HL-60/S4 treated with retinoic acid at 250 ng/mL for 4 days and 3 days (cell line): ENCODE measurements around the gene CHIC2.

Source experiments
- in situ Hi-C: fragments of 300-500 bp; cut with MboI; formaldehyde crosslinking; loops from 2 replicates; pipeline ENCODE4 v1.7.0; 2022; ENCODE audit warnings: low sequenced_read_pairs

CHIC2 gene

GRCh38 chr4:54011201-54011600 lies 53.2 kb downstream of the CHIC2 start:
- in situ Hi-C loops = no loop called here

- in situ Hi-C loops = no loop called here
Measured at GRCh38 chr4:54006755-54007154, 57.6 kb downstream of the CHIC2 start.

DNA sequence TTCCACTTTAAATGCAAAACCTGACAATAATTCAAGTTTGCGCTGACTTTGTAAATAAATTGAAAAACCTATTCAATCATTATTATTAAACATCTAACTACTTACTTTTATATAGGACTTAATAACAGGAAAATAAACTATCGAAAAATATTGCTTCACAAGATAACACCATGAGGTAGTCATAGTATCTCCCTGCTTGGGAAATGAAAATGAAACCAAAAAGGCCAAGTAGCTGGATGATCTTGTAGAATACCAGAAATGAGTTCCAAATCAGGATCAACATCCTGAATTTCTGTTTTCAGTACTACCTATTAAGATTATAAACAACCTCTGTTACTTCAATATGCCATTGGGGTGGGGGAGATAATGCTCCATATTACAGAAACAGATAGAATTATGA lies 58.9 kb downstream of the CHIC2 start:
- in situ Hi-C loops = no loop called here

- in situ Hi-C loops = no loop called here
Measured at GRCh38 chr4:54004463-54004862, 59.9 kb downstream of the CHIC2 start.

GRCh38 chr4:54001668-54002365 lies 62.6 kb downstream of the CHIC2 start:
- in situ Hi-C loops = no loop called here

GRCh38 chr4:53997898-53998297 lies 66.5 kb downstream of the CHIC2 start:
- in situ Hi-C loops = no loop called here

GRCh38 chr4:53994382-53995102 lies 69.9 kb downstream of the CHIC2 start:
- in situ Hi-C loops = no loop called here

GRCh38 chr4:53992785-53993184 lies 71.6 kb downstream of the CHIC2 start:
- in situ Hi-C loops = no loop called here

GRCh38 chr4:53991821-53992220 lies 72.6 kb downstream of the CHIC2 start:
- in situ Hi-C loops = no loop called here

- in situ Hi-C loops = no loop called here
Measured at GRCh38 chr4:53990641-53991040, 73.8 kb downstream of the CHIC2 start.

DNA sequence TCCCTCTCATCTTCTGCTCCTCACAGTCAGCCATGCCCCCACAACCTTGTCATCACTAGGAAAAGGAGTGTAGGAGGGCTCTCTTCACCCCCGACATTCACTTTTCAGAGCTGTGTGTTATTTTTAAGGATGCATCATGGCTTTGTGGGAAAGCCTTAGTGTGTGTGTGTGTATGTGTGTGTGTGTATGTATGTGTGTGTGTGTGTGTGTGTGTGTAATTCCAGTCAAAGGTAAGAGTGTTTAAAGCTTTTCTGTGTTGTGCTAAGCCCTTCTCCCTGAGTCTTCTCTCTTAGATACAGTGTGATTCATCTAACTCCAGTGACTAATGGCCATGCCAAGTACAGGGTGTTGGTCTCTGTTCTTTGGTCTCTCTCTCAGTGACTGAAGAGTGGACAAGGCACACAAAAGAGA lies 76.6 kb downstream of the CHIC2 start:
- in situ Hi-C loops = no loop called here

DNA sequence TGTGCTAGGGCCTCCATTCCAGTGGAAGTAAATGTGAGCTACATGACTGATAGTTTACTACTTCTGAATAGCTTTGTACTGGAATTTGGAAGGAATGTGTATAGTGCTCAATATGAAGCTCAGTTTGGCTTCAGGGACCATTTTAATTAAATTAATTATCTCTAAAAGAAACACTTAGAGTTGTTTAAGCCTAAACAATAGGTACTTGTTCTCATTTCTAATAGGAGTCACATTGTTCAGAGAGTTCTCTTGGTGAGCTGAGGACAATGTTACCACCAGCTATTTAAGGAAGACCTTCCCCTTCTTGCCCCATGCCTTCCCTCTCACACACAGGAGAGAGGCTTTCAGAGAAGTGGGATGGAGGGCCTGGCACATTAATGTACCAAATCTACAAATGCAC lies 78.3 kb downstream of the CHIC2 start:
- in situ Hi-C loops = no loop called here

- in situ Hi-C loops = no loop called here
Measured at GRCh38 chr4:53981567-53981966, 82.8 kb downstream of the CHIC2 start.

GRCh38 chr4:53981066-53981465 lies 83.3 kb downstream of the CHIC2 start:
- in situ Hi-C loops = no loop called here

DNA sequence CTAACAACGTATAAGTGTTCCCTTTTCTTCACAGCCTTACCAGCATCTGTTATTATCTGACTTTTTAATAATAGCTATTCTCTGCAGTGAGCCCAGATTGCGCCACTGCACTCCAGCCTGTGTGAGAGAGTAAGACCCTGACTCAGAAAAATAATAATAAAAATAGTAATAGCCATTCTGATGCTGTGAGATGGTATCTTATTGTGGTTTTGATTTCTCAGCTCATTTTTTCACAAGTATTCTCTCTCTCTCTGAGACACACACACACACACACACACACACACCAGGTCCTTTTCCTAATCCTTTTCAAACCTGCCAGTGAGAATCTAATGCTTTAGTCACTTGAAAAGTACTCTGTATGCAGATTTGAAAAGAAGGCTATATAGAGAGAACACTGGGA lies 89.8 kb downstream of the CHIC2 start:
- in situ Hi-C loops = no loop called here

- in situ Hi-C loops = no loop called here
Measured at GRCh38 chr4:53967986-53968385, 96.4 kb downstream of the CHIC2 start.

DNA sequence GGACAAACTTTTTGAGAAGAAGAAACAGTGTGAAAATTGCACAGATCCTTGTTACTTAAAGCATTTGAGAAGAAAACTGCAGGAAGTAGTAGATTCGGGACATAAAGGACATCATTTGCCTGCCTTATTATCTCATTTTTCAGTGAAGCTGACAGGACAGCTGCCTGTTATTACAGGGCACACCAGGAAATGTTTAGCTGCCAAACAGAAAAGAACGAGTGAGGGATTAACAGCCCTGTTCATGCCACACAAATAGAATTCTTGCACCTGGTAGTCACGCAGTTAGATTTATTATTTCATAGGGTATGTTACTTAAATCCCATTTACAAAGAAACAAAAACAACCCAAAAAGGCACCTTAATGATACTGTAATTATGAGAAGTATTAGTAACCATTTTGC lies 100.6 kb downstream of the CHIC2 start:
- in situ Hi-C loops = no loop called here

GRCh38 chr4:53963336-53963735 lies 101.1 kb downstream of the CHIC2 start:
- in situ Hi-C loops = no loop called here

DNA sequence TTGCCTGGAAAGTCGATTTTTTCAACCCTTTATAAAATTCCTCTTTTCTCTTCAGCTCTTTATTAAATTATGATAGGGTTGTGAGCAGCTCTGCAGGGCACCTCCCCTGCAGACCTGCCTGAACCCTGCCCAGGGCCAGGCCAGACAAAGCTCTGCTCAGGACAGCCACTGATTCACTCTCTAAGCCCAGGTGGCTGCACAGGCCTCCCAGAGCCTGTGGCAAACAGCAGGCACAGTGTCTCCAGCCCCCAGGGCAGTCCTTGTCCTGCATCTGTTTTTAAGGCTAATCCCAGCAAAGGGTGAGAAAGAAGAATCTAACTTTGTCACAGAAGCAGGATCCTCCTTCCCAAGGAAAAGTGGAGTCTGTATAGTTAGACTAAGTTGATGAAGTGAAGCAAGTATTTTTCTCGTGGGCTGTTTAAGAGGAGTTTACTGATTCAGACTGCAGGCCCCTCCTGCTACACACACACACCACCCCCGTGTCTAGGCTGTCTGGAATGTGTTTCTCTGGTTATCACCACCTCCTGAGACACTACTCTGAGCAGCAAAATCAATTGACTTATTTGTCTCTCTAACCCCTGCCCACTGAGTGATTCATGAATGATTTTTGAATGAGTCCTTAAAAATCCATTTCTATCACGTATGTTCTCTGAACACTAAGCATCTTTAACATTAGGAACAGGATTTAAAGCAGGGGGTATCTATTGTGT lies 101.7 kb downstream of the CHIC2 start:
- in situ Hi-C loops = no loop called here

GRCh38 chr4:53961351-53961750 lies 103.1 kb downstream of the CHIC2 start:
- in situ Hi-C loops = no loop called here

DNA sequence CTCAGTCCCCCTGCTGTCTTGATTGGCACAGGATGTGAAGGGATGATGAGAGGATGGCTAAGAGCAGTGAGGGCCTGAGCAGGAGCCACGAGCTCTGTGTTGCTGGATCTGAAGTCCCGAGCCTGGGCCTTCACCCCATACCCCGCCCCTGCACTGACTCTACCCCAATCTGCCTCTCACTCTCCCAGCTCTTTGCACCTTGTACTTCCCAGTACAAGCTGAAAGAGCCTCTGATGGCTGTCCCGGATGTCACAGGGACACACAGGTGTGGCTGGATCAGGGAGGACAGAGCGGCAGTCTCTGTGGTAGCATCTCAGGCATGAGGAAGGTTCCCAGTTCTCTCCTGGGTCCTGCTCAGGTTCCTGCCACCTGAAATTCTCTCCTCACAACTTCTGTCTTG lies 103.6 kb downstream of the CHIC2 start:
- in situ Hi-C loops = no loop called here
